ENCODE data around the gene RBM42. TPM values are rescaled to one million over a fixed set of nuclear protein-coding genes. Genes with fewer than 3 reads are reported as not detected.
A peak's percentile ranks its signal among the peaks of the same experiment; 100 is the strongest.

The RBM42 gene
- total and polyA plus RNA-seq, 5 experiments from 2014 or later: 54.1 to 59.7 (median 56.2) TPM

GRCh38 chr19:35623327-35624010 lies 5.4 kb upstream of the RBM42 start:
- POLR2A ChIA-PET: no interaction called here
- peaks cover 4 to 7% (median 6%) of the 10 kb centered on the region in 4 donors for H3K4me1 Mint-ChIP-seq
- H3K27ac Mint-ChIP-seq: peak overlapping the region in 2 of 10 donors; percentile 51 to 80
- ATAC-seq (no peak), DNase-seq (no peak)
- H3K36me3 Mint-ChIP-seq: peaks cover 0 to 11% (median 2%) of the 10 kb centered on the region in 3 donors
- H3K4me3 Mint-ChIP-seq: no peak overlapping the region
- H3K27me3 Mint-ChIP-seq: no peaks in the 10 kb centered on the region
- no peaks in the 10 kb centered on the region for H3K9me3 Mint-ChIP-seq

- peaks cover 15 to 30% (median 23%) of the 10 kb centered on the region in 4 donors for H3K4me1 Mint-ChIP-seq
- peak; percentile 24 to 29 for ATAC-seq
- peaks cover 0 to 32% (median 5%) of the 10 kb centered on the region in 3 donors for H3K36me3 Mint-ChIP-seq
- POLR2A ChIA-PET: interaction anchor here (0.6 to 1.5 kb wide), 3 partner anchors 15 to 622 kb away, joined by 3 to 10 read pairs (median 5); partner anchors contain the start of gene HAUS5
- H3K27me3 Mint-ChIP-seq: peaks cover 0 to 3% (median 0%) of the 10 kb centered on the region in 5 donors
- peak overlapping the region; percentile 92 to 100 (median 98) for H3K27ac Mint-ChIP-seq
- no peaks in the 10 kb centered on the region for H3K9me3 Mint-ChIP-seq
- DNase-seq: no peak
- H3K4me3 Mint-ChIP-seq: peak overlapping the region; percentile 94 to 100 (median 98)
Measured at GRCh38 chr19:35628264-35628564, 622 bp upstream of the RBM42 start.

DNA sequence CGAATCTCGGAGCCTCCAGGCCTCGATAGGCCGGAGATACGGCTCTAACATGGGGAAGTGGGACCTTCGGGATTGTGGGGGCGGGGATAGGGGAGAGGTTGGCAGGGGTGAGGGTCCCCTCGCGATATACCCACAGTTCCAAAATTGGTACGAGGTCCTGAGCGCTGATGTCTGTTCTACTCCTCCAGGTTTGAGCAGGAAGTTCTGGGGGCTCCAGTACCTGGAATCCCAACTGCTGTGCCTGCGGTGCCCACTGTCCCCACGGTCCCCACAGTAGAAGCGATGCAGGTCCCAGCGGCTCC lies 447 bp downstream of the RBM42 start:
- Mint-ChIP-seq H3K4me1 (peaks cover 18 to 30% (median 25%) of the 10 kb centered on the region in 4 donors), H3K4me3 (peak overlapping the region; percentile 94 to 100 (median 98)), H3K9me3 (no peaks in the 10 kb centered on the region), H3K27me3 (peaks cover 0 to 3% (median 0%) of the 10 kb centered on the region in 5 donors), H3K27ac (peak overlapping the region; percentile 92 to 100 (median 98)), H3K36me3 (peaks cover 0 to 42% (median 5%) of the 10 kb centered on the region in 3 donors)
- no peak for DNase-seq
- no peak for ATAC-seq
- POLR2A ChIA-PET: interaction anchor here (0.5 to 1.2 kb wide), 5 partner anchors 13 to 670 kb away, joined by 3 to 8 read pairs (median 4); partner anchors contain the start of genes ETV2 and HAUS5

GRCh38 chr19:35633727-35634440 lies 5.0 kb downstream of the RBM42 start:
- DNase-seq (peak in 1 of 10 donors; percentile 55), ATAC-seq (no peak)
- H3K27me3 Mint-ChIP-seq: peaks cover 0 to under 1% (median 0%) of the 10 kb centered on the region in 5 donors
- peaks cover 0 to 79% (median 8%) of the 10 kb centered on the region in 3 donors for H3K36me3 Mint-ChIP-seq
- POLR2A ChIA-PET: no interaction called here
- H3K27ac Mint-ChIP-seq: no peak overlapping the region
- H3K4me3 Mint-ChIP-seq: no peak overlapping the region
- no peaks in the 10 kb centered on the region for H3K9me3 Mint-ChIP-seq
- H3K4me1 Mint-ChIP-seq: peaks cover 13 to 19% (median 15%) of the 10 kb centered on the region in 4 donors

DNA sequence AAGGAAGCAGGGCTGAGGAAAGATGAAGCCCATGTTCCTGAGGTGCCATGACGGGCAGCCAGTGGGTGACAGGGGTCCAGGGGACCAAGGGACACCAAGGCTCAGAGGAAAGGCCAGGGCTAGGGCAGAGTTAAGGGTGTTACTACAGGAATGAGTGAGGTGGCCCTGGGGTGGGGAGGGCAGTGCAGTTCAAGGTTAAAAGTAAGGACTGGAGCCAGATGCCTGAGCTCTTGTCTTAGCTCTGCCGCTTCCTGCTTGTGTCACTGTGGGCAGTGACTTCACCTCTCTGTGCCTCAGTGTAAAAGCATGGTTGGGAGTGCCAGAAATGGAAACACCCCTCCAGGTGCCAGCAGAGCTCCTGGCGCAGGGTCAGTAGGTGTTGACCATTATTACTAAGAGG lies 7.8 kb downstream of the RBM42 start:
- Mint-ChIP-seq H3K27me3 (no peaks in the 10 kb centered on the region), H3K36me3 (peaks cover 0 to 64% (median 7%) of the 10 kb centered on the region in 3 donors), H3K9me3 (no peaks in the 10 kb centered on the region), H3K4me3 (no peak overlapping the region), H3K27ac (peak overlapping the region in 1 of 10 donors; percentile 62), H3K4me1 (peaks cover 11 to 19% (median 12%) of the 10 kb centered on the region in 4 donors)
- POLR2A ChIA-PET: interaction anchor here (0.6 to 0.7 kb wide), 2 partner anchors 9 to 22 kb away, joined by 3 read pairs; no protein-coding TSS in a partner anchor
- ATAC-seq: no peak
- DNase-seq: no peak

DNA sequence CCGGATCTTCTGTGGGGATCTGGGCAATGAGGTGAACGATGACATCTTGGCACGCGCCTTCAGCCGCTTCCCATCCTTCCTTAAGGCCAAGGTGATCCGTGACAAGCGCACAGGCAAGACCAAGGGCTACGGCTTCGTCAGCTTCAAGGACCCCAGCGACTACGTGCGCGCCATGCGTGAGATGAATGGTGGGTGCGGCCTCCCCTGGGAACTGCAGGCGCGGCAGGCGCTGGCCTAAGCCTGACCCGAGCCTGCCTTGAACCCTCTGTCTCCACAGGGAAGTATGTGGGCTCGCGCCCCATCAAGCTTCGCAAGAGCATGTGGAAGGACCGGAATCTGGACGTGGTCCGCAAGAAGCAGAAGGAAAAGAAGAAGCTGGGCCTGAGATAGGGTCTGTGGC lies 8.3 kb downstream of the RBM42 start:
- H3K9me3 Mint-ChIP-seq: no peaks in the 10 kb centered on the region
- H3K27me3 Mint-ChIP-seq: no peaks in the 10 kb centered on the region
- peaks cover 0 to 59% (median 5%) of the 10 kb centered on the region in 3 donors for H3K36me3 Mint-ChIP-seq
- no peak for DNase-seq
- ATAC-seq: no peak
- peaks cover 12 to 24% (median 15%) of the 10 kb centered on the region in 4 donors for H3K4me1 Mint-ChIP-seq
- no peak overlapping the region for H3K27ac Mint-ChIP-seq
- POLR2A ChIA-PET: no interaction called here
- no peak overlapping the region for H3K4me3 Mint-ChIP-seq

- H3K4me3 Mint-ChIP-seq: no peak overlapping the region
- DNase-seq (no peak), ATAC-seq (no peak)
- peak overlapping the region in 2 of 10 donors; percentile 30 to 45 for H3K27ac Mint-ChIP-seq
- H3K4me1 Mint-ChIP-seq: peaks cover 5 to 24% (median 19%) of the 10 kb centered on the region in 4 donors
- H3K36me3 Mint-ChIP-seq: peaks cover 0 to 38% (median 5%) of the 10 kb centered on the region in 3 donors
- no peaks in the 10 kb centered on the region for H3K9me3 Mint-ChIP-seq
- POLR2A ChIA-PET: interaction anchor here (0.5 kb wide), 1 partner anchor 117 kb away, joined by 6 read pairs; no protein-coding TSS in a partner anchor
- no peaks in the 10 kb centered on the region for H3K27me3 Mint-ChIP-seq
Measured at GRCh38 chr19:35639321-35639639, 10.4 kb downstream of the RBM42 start.

GRCh38 chr19:35639863-35640262 lies 11.0 kb downstream of the RBM42 start:
- Mint-ChIP-seq H3K4me1 (peaks cover 9 to 30% (median 24%) of the 10 kb centered on the region in 4 donors), H3K4me3 (peak overlapping the region in 1 of 10 donors; percentile 19), H3K27me3 (no peaks in the 10 kb centered on the region), H3K36me3 (peaks cover 0 to 34% (median 5%) of the 10 kb centered on the region in 3 donors), H3K27ac (peak overlapping the region in 3 of 10 donors; percentile 0 to 30 (median 28)), H3K9me3 (no peaks in the 10 kb centered on the region)
- POLR2A ChIA-PET: interaction anchor here (0.5 kb wide), 1 partner anchor 118 kb away, joined by 6 read pairs; no protein-coding TSS in a partner anchor
- DNase-seq (no peak), ATAC-seq (no peak)

- peak within 1 kb of the TSS in 9 of 10 donors; percentile 45 to 94 (median 79) for H3K27ac Mint-ChIP-seq
- H3K27me3 Mint-ChIP-seq: no peaks in the 10 kb centered on the region
- H3K4me3 Mint-ChIP-seq: peak within 1 kb of the TSS; percentile 67 to 97 (median 86)
- peaks cover 0 to 17% (median 0%) of the 10 kb centered on the region in 3 donors for H3K36me3 Mint-ChIP-seq
- DNase-seq (peak in 9 of 10 donors; percentile 41 to 81 (median 57)), ATAC-seq (no peak)
- POLR2A ChIA-PET: interaction anchor here (1.5 kb wide), 2 partner anchors 12 to 103 kb away, joined by 4 to 6 read pairs; partner anchors contain the start of gene U2AF1L4
- peaks cover 11 to 43% (median 34%) of the 10 kb centered on the region in 4 donors for H3K4me1 Mint-ChIP-seq
- no peaks in the 10 kb centered on the region for H3K9me3 Mint-ChIP-seq
Measured at GRCh38 chr19:35641515-35642151, 12.8 kb downstream of the RBM42 start, which contains the start of gene ETV2. Gene ETV2 (plus strand): TSS chr19:35641745. CDS start chr19:35642461, 716 bp downstream.

DNA sequence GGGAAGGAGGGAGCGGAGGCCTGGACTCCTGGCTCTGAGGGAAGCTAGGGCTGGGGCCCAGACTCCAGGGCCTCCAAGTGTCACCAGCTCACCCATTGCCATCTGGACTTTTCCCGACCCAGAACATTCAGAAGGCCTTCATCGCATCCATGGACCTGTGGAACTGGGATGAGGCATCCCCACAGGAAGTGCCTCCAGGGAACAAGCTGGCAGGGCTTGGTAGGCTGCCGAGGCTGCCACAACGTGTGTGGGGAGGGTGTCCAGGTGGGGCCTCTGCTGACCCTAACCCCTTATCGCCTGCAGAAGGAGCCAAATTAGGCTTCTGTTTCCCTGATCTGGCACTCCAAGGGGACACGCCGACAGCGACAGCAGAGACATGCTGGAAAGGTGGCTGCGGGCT lies 13.5 kb downstream of the RBM42 start:
- no peaks in the 10 kb centered on the region for H3K27me3 Mint-ChIP-seq
- no peak for ATAC-seq
- H3K36me3 Mint-ChIP-seq: peaks cover 0 to 10% (median 0%) of the 10 kb centered on the region in 3 donors
- POLR2A ChIA-PET: interaction anchor here (0.6 to 3.1 kb wide), 5 partner anchors 13 to 102 kb away, joined by 4 to 24 read pairs (median 5); partner anchors contain the start of genes HAUS5 and U2AF1L4
- DNase-seq: no peak
- H3K27ac Mint-ChIP-seq: peak overlapping the region in 8 of 10 donors; percentile 20 to 82 (median 46)
- no peaks in the 10 kb centered on the region for H3K9me3 Mint-ChIP-seq
- H3K4me1 Mint-ChIP-seq: peaks cover 12 to 46% (median 35%) of the 10 kb centered on the region in 4 donors
- H3K4me3 Mint-ChIP-seq: peak overlapping the region; percentile 48 to 97 (median 86)

DNA sequence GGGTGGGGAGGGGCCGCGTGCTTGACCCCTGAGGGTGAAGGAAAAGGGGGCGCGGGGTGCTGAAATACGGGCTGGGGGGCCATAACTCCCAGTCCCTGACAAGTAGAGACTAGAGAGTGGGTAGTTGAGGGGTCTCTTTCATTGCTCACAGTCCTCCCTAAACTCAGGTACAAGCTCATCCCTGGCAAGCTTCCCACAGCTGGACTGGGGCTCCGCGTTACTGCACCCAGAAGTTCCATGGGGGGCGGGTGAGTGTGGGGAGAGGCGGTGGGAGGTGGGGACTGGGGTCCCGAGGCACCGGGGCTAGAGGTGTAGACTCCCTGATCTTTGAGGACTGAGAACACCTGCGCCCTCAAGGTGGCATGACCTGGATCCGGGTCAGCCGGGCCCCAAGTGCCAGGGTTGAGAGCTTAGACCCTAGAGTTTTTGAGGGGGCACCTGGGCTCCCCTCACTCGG lies 14.0 kb downstream of the RBM42 start:
- H3K27me3 Mint-ChIP-seq: no peaks in the 10 kb centered on the region
- H3K36me3 Mint-ChIP-seq: peaks cover 0 to 6% (median 0%) of the 10 kb centered on the region in 3 donors
- peaks cover 12 to 48% (median 35%) of the 10 kb centered on the region in 4 donors for H3K4me1 Mint-ChIP-seq
- peak overlapping the region; percentile 63 to 97 (median 89) for H3K4me3 Mint-ChIP-seq
- peak overlapping the region in 5 of 10 donors; percentile 47 to 92 (median 82) for H3K27ac Mint-ChIP-seq
- no peak for DNase-seq
- POLR2A ChIA-PET: interaction anchor here (0.6 to 3.1 kb wide), 6 partner anchors 13 to 472 kb away, joined by 4 to 24 read pairs (median 4); partner anchors contain the start of genes HAUS5, POLR2I, TBCB and U2AF1L4
- no peak for ATAC-seq
- H3K9me3 Mint-ChIP-seq: no peaks in the 10 kb centered on the region
